ENCODE results near the gene CYSRT1.

DNA sequence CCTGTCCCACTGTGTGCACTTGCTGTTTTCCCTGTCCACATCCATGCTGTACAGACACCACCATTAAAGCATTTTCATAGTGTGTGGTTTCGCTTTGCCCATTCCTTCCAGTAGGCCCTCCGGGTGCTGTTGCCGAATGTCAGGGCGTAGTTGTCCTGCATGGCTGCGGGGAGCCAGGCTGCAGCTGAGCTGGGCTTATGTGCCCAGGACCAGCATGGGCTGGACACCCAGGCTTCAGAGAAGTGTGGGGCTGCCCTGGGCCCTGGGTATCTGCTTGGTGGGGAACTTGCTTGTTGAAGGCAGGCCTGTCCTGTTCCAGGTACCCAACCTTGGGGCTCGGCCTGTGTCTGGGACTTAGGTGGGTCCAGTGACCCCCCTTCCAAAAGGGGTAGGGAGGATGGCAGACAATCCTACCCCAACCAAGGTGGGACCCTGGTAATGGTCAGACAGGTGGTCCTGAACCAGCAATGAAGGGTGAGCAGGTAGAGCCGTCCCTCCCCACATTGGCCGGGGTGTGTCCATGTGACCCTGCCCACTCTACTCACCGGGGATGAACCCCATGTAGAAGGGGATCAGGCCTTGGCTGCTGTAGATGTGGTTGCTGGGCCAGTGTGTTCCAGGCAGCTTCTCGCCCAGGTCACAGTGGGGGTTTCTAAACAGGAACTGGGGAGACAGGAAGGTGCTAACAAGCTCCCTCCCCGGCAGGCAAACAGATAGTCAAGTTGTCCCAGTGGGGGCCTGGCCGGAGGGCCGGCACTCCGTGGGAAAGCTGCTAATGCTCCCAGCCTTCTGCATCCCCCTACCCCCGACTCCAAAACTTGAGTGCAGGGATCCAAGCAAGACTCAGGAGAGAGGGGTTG is 18.9 kb downstream of the CYSRT1 start:
- TF ChIP-seq EZH2 (IDR thresholded peaks at IDR 0.05; ENCODE audit: insufficient read depth, poor library complexity, severe bottlenecking) (no peak), EZH2phosphoT487 (IDR thresholded peaks at IDR 0.05; ENCODE audit: insufficient read depth, low read depth) (no peak)

Measured in GM23248 (cell line).